SU-DHL-6 (cell line): ENCODE results near the gene TSPAN18.

Source experiments
- EZH2phosphoT487 ChIP-seq: fragments of 200-600 bp; sonication (generic), shearing (Covaris generic); conservative IDR thresholded peaks from 2 replicates; pipeline ENCODE4 v1.6.1; 2018; ENCODE audit warnings: mild to moderate bottlenecking, antibody characterized with exemption, low read length, moderate library complexity, mixed read lengths
- TF ChIP-seq, protein P1 (sequence below): fragments of 200-600 bp; sonication (generic); IDR thresholded peaks from one replicate; pipeline ENCODE4 v1.5.1; 2017; ENCODE audit warnings: antibody characterized with exemption, mild to moderate bottlenecking, low read length, moderate library complexity; ENCODE audit not compliant: insufficient read depth, poor library complexity, severe bottlenecking

DNA sequence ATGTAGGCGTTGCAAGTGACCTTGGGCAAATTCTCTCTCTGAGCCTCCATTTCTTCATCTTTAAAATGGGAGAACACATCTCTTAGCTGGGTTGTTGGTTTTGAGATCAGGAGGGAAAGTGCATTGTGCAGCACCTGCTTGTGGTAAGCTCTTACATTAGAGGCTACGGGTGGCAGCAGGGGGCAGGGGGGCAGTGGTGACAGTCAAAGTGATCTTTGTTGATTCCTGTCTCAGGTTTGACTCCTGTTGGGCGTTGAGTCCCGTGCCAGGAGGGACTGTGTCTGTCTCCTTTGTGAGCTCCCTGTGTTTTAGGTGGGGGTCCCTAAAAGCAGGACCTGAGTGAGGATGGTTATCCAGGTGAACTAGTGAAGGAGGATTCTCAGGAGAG is 122.2 kb downstream of the TSPAN18 start:
- TF ChIP-seq, protein P1, sequence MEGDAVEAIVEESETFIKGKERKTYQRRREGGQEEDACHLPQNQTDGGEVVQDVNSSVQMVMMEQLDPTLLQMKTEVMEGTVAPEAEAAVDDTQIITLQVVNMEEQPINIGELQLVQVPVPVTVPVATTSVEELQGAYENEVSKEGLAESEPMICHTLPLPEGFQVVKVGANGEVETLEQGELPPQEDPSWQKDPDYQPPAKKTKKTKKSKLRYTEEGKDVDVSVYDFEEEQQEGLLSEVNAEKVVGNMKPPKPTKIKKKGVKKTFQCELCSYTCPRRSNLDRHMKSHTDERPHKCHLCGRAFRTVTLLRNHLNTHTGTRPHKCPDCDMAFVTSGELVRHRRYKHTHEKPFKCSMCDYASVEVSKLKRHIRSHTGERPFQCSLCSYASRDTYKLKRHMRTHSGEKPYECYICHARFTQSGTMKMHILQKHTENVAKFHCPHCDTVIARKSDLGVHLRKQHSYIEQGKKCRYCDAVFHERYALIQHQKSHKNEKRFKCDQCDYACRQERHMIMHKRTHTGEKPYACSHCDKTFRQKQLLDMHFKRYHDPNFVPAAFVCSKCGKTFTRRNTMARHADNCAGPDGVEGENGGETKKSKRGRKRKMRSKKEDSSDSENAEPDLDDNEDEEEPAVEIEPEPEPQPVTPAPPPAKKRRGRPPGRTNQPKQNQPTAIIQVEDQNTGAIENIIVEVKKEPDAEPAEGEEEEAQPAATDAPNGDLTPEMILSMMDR: no peak
- TF ChIP-seq EZH2phosphoT487: no peak
